ENCODE measurements around the gene OR6B2.

OR6B2 gene

DNA sequence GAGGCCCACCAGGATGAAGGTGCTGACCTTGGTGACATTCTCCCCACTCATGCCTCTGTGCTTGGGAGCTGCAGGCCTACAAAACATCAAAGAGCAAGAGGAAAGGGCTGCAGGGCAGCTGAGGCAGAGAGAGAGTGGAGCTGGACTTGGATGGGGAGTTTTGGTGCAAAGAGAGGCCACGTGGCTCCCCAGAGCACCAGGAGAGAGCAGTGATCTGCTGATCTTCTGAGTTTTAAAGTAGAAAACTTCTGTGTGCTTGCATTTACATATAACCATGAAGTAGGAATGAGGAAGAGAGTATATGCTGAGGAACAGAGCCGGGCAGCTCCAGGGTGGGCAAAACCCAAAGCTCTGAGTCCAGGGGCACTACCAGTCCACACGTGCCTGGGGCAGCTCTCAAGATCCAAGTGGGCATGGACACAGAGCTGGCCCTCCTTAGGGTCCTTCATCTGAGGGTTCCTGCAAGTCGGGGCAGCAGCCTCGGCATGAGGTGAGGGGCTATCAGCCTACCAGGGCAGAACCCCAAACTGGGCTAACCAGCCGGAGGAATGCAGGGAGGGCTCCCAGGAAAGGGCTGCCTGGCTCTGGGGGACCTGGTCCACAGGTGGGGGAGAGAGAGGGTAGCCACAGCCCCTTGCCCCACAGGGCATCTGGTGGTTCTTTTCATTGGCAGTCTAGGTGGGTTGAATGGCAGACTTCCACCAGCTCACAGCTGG lies at the start of gene OR6B2:
Gene OR6B2, minus strand, starts transcription at position 51 of the 716 bp plus-strand sequence. Its CDS starts 0 bp downstream, at position 51.
- no peak within 1 kb of the TSS for H3K4me2 ChIP-seq
- H3K4me3 ChIP-seq = no peak within 1 kb of the TSS
- H3K27ac ChIP-seq = no peak within 1 kb of the TSS
- H3K27me3 ChIP-seq = no peaks in the 10 kb centered on the region
- H4K20me1 ChIP-seq = no peaks in the 10 kb centered on the region
- peaks cover 6% of the 10 kb centered on the region; the same call in 1 of the 2 replicates for H3K4me1 ChIP-seq
- no peak within 1 kb of the TSS for H3K9ac ChIP-seq
- no peaks in the 10 kb centered on the region for H3K9me3 ChIP-seq
- H3K36me3 ChIP-seq = no peaks in the 10 kb centered on the region
- no peak for TF ChIP-seq Cebpa-rat (IDR thresholded peaks at IDR 0.05)

DNA sequence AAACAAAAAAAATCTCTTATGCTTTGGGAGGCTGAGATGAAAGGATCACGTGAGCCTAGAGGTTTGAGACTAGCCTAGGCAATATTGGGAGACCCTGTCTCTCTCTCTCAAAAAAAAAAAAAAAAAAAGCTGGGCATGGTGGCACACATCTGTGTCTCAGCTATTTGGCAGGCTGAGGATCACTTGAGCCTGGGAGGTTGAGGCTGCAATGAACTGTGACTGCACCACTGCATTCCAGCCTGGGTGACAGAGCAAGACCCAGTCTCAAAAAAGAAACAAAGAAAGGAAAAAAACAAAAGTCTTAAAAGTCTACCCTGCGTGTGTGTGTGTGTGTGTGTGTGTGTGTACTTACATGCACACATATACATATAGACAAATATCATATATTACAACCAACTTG lies 48.4 kb upstream of the OR6B2 start:
- peaks cover 29% of the 10 kb centered on the region for H3K9me3 ChIP-seq
- H3K4me3 ChIP-seq = no peak overlapping the region
- no peaks in the 10 kb centered on the region for H3K36me3 ChIP-seq
- no peaks in the 10 kb centered on the region for H3K27me3 ChIP-seq
- no peak overlapping the region for H3K9ac ChIP-seq
- TF ChIP-seq Cebpa-rat (IDR thresholded peaks at IDR 0.05) = no peak
- H3K4me2 ChIP-seq = no peak overlapping the region
- H3K4me1 ChIP-seq = no peaks in the 10 kb centered on the region
- no peak overlapping the region for H3K27ac ChIP-seq
- no peaks in the 10 kb centered on the region for H4K20me1 ChIP-seq

DNA sequence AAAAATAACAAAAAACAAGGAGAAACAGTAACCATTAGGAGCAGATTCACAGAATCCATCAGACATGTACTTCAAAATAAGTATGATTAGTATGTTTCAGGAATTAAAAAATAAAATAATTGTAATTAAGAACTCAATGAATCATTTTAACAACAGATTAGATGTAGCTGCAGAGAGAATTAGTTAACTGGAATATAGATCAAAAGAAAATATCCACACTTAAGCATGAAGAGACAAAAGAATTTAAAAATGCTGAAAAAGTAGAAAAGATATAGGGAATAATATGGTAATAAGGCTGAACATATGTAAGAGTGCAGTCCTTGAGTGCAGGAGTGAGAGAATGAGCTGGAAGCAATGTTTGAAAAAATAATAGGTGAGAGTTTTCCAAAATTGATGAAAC lies 47.2 kb upstream of the OR6B2 start:
- H3K36me3 ChIP-seq = no peaks in the 10 kb centered on the region
- H3K27me3 ChIP-seq = no peaks in the 10 kb centered on the region
- H3K27ac ChIP-seq = no peak overlapping the region
- H3K9ac ChIP-seq = no peak overlapping the region
- no peaks in the 10 kb centered on the region for H3K4me1 ChIP-seq
- peaks cover 29% of the 10 kb centered on the region for H3K9me3 ChIP-seq
- H3K4me3 ChIP-seq = no peak overlapping the region
- TF ChIP-seq Cebpa-rat (IDR thresholded peaks at IDR 0.05) = no peak
- no peaks in the 10 kb centered on the region for H4K20me1 ChIP-seq
- H3K4me2 ChIP-seq = no peak overlapping the region

DNA sequence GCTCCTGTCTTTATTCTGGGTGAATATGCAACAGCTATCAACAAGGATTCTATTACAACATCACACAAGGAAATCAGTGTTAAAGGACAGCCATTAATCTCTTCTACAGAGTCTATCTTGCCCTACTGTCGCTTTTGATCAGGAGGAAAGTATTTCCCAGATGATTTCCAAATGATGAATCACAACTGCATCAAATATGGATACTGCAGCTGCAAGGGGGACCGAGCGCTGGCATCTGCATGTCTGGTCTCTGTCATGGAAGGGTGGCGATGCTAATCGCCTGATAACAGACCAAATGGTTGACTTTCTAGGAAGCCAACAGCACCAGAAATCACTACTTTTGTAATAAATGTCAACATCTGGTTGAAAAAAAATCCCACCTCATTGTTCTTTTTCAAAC lies 44.3 kb upstream of the OR6B2 start:
- Histone ChIP-seq H3K4me1 (no peaks in the 10 kb centered on the region), H3K27ac (no peak overlapping the region), H3K4me3 (no peak overlapping the region), H3K9me3 (peaks cover 29% of the 10 kb centered on the region), H3K36me3 (no peaks in the 10 kb centered on the region), H3K9ac (no peak overlapping the region), H3K4me2 (no peak overlapping the region), H3K27me3 (no peaks in the 10 kb centered on the region), H4K20me1 (no peaks in the 10 kb centered on the region)
- no peak for TF ChIP-seq Cebpa-rat (IDR thresholded peaks at IDR 0.05)

DNA sequence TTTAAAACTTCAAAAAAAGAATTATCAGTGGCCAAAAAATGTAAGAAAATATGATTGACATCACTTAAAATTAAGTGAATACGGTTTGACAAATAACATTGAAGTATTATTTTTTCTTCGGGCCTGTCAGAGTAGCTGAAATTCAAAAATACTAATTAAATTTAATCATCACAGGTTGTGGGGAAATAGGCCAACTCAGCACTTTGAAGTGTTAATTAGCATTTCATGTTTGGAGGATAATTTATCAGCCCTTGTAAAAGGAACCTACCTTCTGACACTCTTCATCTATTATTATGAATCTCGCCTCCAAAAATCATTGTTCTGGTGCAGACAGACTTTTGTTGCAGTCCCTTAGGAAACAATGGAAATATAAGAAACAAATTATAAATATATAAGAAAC lies 40.7 kb upstream of the OR6B2 start:
- no peak overlapping the region for H3K27ac ChIP-seq
- H3K36me3 ChIP-seq = no peaks in the 10 kb centered on the region
- TF ChIP-seq Cebpa-rat (IDR thresholded peaks at IDR 0.05) = no peak
- H3K9ac ChIP-seq = no peak overlapping the region
- H4K20me1 ChIP-seq = no peaks in the 10 kb centered on the region
- no peaks in the 10 kb centered on the region for H3K4me1 ChIP-seq
- H3K27me3 ChIP-seq = no peaks in the 10 kb centered on the region
- no peak overlapping the region for H3K4me3 ChIP-seq
- H3K9me3 ChIP-seq = peaks cover 2% of the 10 kb centered on the region; the same call in 1 of the 2 replicates
- H3K4me2 ChIP-seq = no peak overlapping the region

DNA sequence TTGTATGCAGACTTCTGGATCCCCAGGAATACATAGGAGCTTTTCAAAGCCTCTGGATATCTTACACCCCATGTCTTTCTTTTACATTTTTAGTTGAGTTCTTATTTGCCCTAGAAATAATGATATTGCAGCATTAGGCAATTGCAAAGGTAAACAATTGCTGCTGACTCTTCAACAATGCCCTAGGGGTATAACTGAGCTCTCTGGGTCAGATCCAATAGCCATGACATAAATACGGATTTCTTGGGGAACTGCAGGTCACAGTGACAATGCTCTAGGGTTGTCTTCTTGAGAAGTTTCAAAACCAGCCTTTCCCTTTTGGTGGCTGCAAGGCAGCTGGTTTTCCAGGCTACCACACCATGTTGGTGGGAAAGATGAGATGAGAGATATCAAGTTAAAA lies 39.6 kb upstream of the OR6B2 start:
- Histone ChIP-seq H3K4me1 (no peaks in the 10 kb centered on the region), H3K9me3 (no peaks in the 10 kb centered on the region), H3K36me3 (no peaks in the 10 kb centered on the region), H3K4me3 (no peak overlapping the region), H3K4me2 (no peak overlapping the region), H3K27ac (no peak overlapping the region), H4K20me1 (no peaks in the 10 kb centered on the region), H3K27me3 (no peaks in the 10 kb centered on the region), H3K9ac (no peak overlapping the region)
- TF ChIP-seq Cebpa-rat (IDR thresholded peaks at IDR 0.05) = no peak

DNA sequence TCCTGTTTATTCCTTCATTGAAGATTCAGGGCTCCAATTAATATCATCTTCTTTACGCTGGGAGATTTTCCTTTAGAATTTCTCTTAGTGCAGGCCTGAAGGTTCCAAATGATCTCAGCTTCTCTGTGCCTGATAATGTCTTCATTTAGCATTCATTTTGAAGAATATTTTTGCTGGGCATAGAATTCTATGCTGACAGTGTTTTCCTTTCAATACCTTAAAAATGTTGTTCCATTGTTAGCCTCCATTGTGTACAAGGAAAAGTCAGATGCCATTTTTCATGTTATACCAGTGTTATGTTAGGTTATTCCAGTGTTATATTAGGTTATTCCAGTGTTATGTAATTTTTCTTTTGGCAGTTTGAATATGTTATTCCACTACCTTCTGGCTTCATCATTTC lies 38.0 kb upstream of the OR6B2 start:
- Histone ChIP-seq H3K27me3 (no peaks in the 10 kb centered on the region), H4K20me1 (no peaks in the 10 kb centered on the region), H3K9ac (no peak overlapping the region), H3K27ac (no peak overlapping the region), H3K36me3 (no peaks in the 10 kb centered on the region), H3K4me1 (no peaks in the 10 kb centered on the region), H3K4me2 (no peak overlapping the region), H3K4me3 (no peak overlapping the region), H3K9me3 (no peaks in the 10 kb centered on the region)
- no peak for TF ChIP-seq Cebpa-rat (IDR thresholded peaks at IDR 0.05)

DNA sequence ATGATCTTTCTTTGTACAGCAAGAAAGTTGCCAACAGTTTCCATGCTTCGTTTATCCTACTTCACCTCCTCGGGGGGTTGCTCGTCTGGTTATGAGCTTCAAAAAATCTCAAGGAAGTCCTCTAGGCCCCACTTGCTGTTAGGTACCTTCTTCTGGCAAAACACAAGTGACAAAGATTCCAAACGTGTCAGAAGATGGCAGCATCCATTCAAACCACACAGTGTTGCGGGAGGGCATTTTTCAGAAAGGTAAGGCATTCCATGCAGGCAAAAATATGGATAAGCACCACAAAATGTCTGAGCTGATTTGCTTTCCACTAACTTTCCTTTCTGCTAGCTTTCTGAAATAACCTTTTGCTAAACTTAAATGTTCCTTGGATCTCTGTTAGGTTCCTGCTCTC lies 36.3 kb upstream of the OR6B2 start:
- Histone ChIP-seq H3K9me3 (no peaks in the 10 kb centered on the region), H3K36me3 (no peaks in the 10 kb centered on the region), H3K27ac (no peak overlapping the region), H3K4me2 (no peak overlapping the region), H3K4me1 (no peaks in the 10 kb centered on the region), H3K9ac (no peak overlapping the region), H3K4me3 (no peak overlapping the region), H3K27me3 (no peaks in the 10 kb centered on the region), H4K20me1 (no peaks in the 10 kb centered on the region)
- TF ChIP-seq Cebpa-rat (IDR thresholded peaks at IDR 0.05) = no peak

DNA sequence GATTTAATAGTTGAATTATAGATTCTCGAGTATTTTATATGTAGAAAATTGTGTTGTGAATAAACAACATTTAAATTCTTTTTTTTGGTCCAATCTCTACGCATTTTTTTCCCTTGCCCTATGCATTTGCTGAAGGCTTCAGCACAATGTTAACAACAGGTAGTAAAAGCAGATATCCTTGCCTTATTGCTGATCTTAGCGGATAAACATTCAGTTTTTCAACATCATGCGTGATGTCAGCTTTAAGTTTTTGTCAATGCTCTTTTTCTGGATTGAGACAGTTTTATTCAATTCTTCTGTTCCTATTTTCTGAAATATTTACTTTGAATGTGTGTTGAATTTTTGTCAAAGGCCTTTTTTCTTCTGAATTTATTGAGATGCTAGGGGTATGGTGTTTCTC lies 34.7 kb upstream of the OR6B2 start:
- no peaks in the 10 kb centered on the region for H4K20me1 ChIP-seq
- no peaks in the 10 kb centered on the region for H3K36me3 ChIP-seq
- no peak overlapping the region for H3K27ac ChIP-seq
- no peak for TF ChIP-seq Cebpa-rat (IDR thresholded peaks at IDR 0.05)
- H3K9me3 ChIP-seq = no peaks in the 10 kb centered on the region
- H3K4me1 ChIP-seq = no peaks in the 10 kb centered on the region
- H3K4me2 ChIP-seq = no peak overlapping the region
- no peaks in the 10 kb centered on the region for H3K27me3 ChIP-seq
- H3K9ac ChIP-seq = no peak overlapping the region
- H3K4me3 ChIP-seq = no peak overlapping the region

DNA sequence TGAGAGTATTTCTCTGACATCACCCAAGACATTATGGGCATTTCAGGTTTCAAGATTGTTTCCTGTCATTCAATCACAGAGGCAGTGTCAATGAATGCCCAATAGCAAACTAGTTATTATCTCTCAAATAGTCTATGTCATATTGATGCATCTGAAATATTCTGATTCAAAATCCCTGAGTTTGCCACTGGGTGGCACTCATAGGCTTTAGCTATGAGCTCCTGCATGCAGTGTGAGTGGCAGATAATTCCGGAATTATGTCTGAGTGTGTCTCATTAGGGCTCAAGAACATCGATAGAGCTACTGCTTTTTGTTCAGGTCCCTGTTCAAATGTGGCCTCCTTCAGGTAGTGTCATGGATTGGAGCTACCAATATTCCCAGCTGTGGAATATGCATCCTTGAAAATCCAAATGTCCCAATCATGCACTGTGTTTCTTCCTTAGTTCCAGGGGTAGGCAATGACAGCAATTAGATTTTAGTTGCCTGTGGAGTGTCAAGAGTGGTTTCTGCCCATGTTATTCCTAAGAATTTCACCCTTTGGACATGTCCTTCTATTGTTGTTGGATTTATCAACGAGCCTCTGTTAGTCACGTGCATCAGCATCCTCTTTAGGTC lies 30.9 kb upstream of the OR6B2 start:
- no peaks in the 10 kb centered on the region for H3K36me3 ChIP-seq
- no peaks in the 10 kb centered on the region for H3K9me3 ChIP-seq
- no peak overlapping the region for H3K9ac ChIP-seq
- no peak overlapping the region for H3K4me3 ChIP-seq
- no peaks in the 10 kb centered on the region for H3K27me3 ChIP-seq
- H4K20me1 ChIP-seq = no peaks in the 10 kb centered on the region
- H3K4me2 ChIP-seq = no peak overlapping the region
- no peak for TF ChIP-seq Cebpa-rat (IDR thresholded peaks at IDR 0.05)
- H3K27ac ChIP-seq = no peak overlapping the region
- peaks cover 3% of the 10 kb centered on the region for H3K4me1 ChIP-seq

All from BLaER1 (cell line).